Endodermal cell (in vitro differentiated cells): ENCODE data around the gene ITGA7. TPM values are rescaled to one million over a fixed set of nuclear protein-coding genes. Genes with fewer than 3 reads are reported as not detected.

ENCODE experiments used
- DNase-seq: peaks from one replicate; pipeline ENCODE4 v3.0.0-alpha.2; 2017
- H3K27ac ChIP-seq: 2 replicates; pipeline ENCODE4 v1.5.1; 2013; ENCODE audit warnings: mild to moderate bottlenecking, low read depth, low read length, moderate library complexity
- H3K27me3 ChIP-seq: 2 replicates; pipeline ENCODE4 v1.6.1; 2013; ENCODE audit warnings: mild to moderate bottlenecking, low read length, moderate library complexity; ENCODE audit not compliant: insufficient read depth, control insufficient read depth, poor library complexity, severe bottlenecking
- H3K36me3 ChIP-seq: 2 replicates; pipeline ENCODE4 v1.7.0; 2013; ENCODE audit warnings: mild to moderate bottlenecking, low read length, moderate library complexity; ENCODE audit not compliant: control insufficient read depth, insufficient read depth
- H3K4me1 ChIP-seq: one replicate; pipeline ENCODE4 v1.7.0; 2013; ENCODE audit warnings: low read length; ENCODE audit not compliant: control insufficient read depth, insufficient read depth
- H3K4me3 ChIP-seq: 2 replicates; pipeline ENCODE4 v1.5.1; 2013; ENCODE audit warnings: mild to moderate bottlenecking, low read length, moderate library complexity
- H3K9ac ChIP-seq: 2 replicates; pipeline ENCODE4 v1.6.1; 2013; ENCODE audit warnings: mild to moderate bottlenecking, low read length, moderate library complexity; ENCODE audit not compliant: poor library complexity, severe bottlenecking; ENCODE audit errors: extremely low read depth
- H3K9me3 ChIP-seq: 2 replicates; pipeline ENCODE4 v1.6.1; 2013; ENCODE audit warnings: mild to moderate bottlenecking, low read length, moderate library complexity; ENCODE audit not compliant: control insufficient read depth
- H3K27ac Mint-ChIP-seq: 2 replicates; pipeline ENCODE4 v1.8.0; 2020; ENCODE audit warnings: mixed read lengths
- H3K27me3 Mint-ChIP-seq: 2 replicates; pipeline ENCODE4 v1.8.0; 2021; ENCODE audit warnings: mild to moderate bottlenecking, mixed read lengths; ENCODE audit not compliant: insufficient read depth
- H3K36me3 Mint-ChIP-seq: 2 replicates; pipeline ENCODE4 v1.8.0; 2020; ENCODE audit warnings: low read depth, mixed read lengths
- H3K4me1 Mint-ChIP-seq: 2 replicates; pipeline ENCODE4 v1.8.0; 2020; ENCODE audit warnings: mixed read lengths
- H3K4me3 Mint-ChIP-seq: 2 replicates; pipeline ENCODE4 v1.8.0; 2020; ENCODE audit warnings: mild to moderate bottlenecking, moderate library complexity, mixed read lengths
- H3K9me3 Mint-ChIP-seq: 2 replicates; pipeline ENCODE4 v1.8.0; 2020; ENCODE audit warnings: mild to moderate bottlenecking, mixed read lengths
- CTCF ChIP-seq: fragments of 200-600 bp; sonication (generic); conservative IDR thresholded peaks from 2 replicates; pipeline ENCODE4 v1.5.0; 2021; ENCODE audit warnings: antibody characterized with exemption, mild to moderate bottlenecking
- WGBS, 2 experiments: methylation state at CpG; one replicate each; pipeline versions ENCODE4 v1.1.5 to v1.1.7; 2013; ENCODE audit warnings: missing lambda C conversion rate in 2 of 2, mixed read lengths in 1 of 2; ENCODE audit not compliant: insufficient coverage in 1 of 2, insufficient read length in 1 of 2; 5-methylcytosine and 5-hydroxymethylcytosine counted together
- total RNA-seq, 2 donors: library from RNA; stranded (reverse); fragmentation: NEBNext Ultra II Directional in 1 of 2; extraction: Animal tissue kit (Norgen Biotek cat#: 25700) in 1 of 2; gene quantifications; 2 replicates in 1 of 2; 3 replicates in 1 of 2; pipeline ENCODE4 v1.2.1, GENCODE V29; 2021

The ITGA7 gene
- total RNA-seq, 2 donors from 2014 or later = 106 to 122 TPM

- Histone ChIP-seq H3K4me3 (peak overlapping the region; percentile 88), H3K27ac (peak overlapping the region; percentile 77), H3K36me3 (no peaks in the 10 kb centered on the region), H3K9me3 (no peaks in the 10 kb centered on the region), H3K27me3 (no peaks in the 10 kb centered on the region), H3K9ac (peak overlapping the region; percentile 42), H3K4me1 (peaks cover 2% of the 10 kb centered on the region)
- DNase-seq = no peak
- peak overlapping the region; percentile 57 for H3K4me3 Mint-ChIP-seq
- no peaks in the 10 kb centered on the region for H3K9me3 Mint-ChIP-seq
- H3K4me1 Mint-ChIP-seq = peaks cover 26% of the 10 kb centered on the region
- H3K36me3 Mint-ChIP-seq = no peaks in the 10 kb centered on the region
- H3K27me3 Mint-ChIP-seq = no peaks in the 10 kb centered on the region
- WGBS, 2 experiments = 28% methylated on average over 4 of the region's 4 CpGs; no CpG with 5 or more reads in 1 of the 2 experiments
- H3K27ac Mint-ChIP-seq = peak overlapping the region; percentile 94
- no peak for TF ChIP-seq CTCF
These were observed 29.9 kb upstream of the ITGA7 start for GRCh38 chr12:55737581-55738122.

GRCh38 chr12:55736780-55737580, 29.3 kb upstream of the ITGA7 start:
- H3K4me3 ChIP-seq = peak overlapping the region; percentile 88
- no peaks in the 10 kb centered on the region for H3K27me3 Mint-ChIP-seq

GRCh38 chr12:55736076-55736475, 28.4 kb upstream of the ITGA7 start:
- peaks cover 17% of the 10 kb centered on the region for H3K4me1 Mint-ChIP-seq
- Histone ChIP-seq H3K4me1 (no peaks in the 10 kb centered on the region), H3K36me3 (no peaks in the 10 kb centered on the region), H3K9me3 (no peaks in the 10 kb centered on the region), H3K27me3 (no peaks in the 10 kb centered on the region), H3K27ac (no peak overlapping the region), H3K9ac (no peak overlapping the region), H3K4me3 (no peak overlapping the region)
- H3K4me3 Mint-ChIP-seq = no peak overlapping the region
- WGBS, 2 experiments = 92 to 100% methylated on average over 2 to 3 of the region's 3 CpGs
- H3K36me3 Mint-ChIP-seq = no peaks in the 10 kb centered on the region
- no peaks in the 10 kb centered on the region for H3K27me3 Mint-ChIP-seq
- DNase-seq = no peak
- no peak for TF ChIP-seq CTCF
- no peaks in the 10 kb centered on the region for H3K9me3 Mint-ChIP-seq
- H3K27ac Mint-ChIP-seq = no peak overlapping the region

More at GRCh38 chr12:55736780-55737580, 29.3 kb upstream of the ITGA7 start:
- peak; percentile 100 for DNase-seq
- H3K4me1 Mint-ChIP-seq = peaks cover 20% of the 10 kb centered on the region
- no peaks in the 10 kb centered on the region for H3K4me1 ChIP-seq
- peak overlapping the region; percentile 77 for H3K27ac ChIP-seq
- H3K36me3 Mint-ChIP-seq = no peaks in the 10 kb centered on the region
- TF ChIP-seq CTCF = peak; percentile 96
- H3K36me3 ChIP-seq = no peaks in the 10 kb centered on the region
- no peak overlapping the region for H3K9ac ChIP-seq
- H3K9me3 Mint-ChIP-seq = no peaks in the 10 kb centered on the region
- no peaks in the 10 kb centered on the region for H3K9me3 ChIP-seq
- no peaks in the 10 kb centered on the region for H3K27me3 ChIP-seq
- peak overlapping the region; percentile 57 for H3K4me3 Mint-ChIP-seq
- H3K27ac Mint-ChIP-seq = peak overlapping the region; percentile 66
- 46 to 51% methylated on average over 6 of the region's 6 CpGs for WGBS, 2 experiments
